HTR-8/SVneo (cell line): ENCODE measurements around the gene DSG3.
A peak's percentile ranks its signal among the peaks of the same experiment; 100 is the strongest.

Experiments used
- DNase-seq: peaks from one replicate; pipeline ENCODE4 v3.0.0; 2011; ENCODE audit warnings: low spot score, mixed read lengths; ENCODE audit not compliant: insufficient read length
- FAIRE-seq: peaks from 2 replicates; lab custom pipeline; 2011; peaks lifted over from hg19 to GRCh38; lab: Jason Lieb, UNC

Gene DSG3

DNA sequence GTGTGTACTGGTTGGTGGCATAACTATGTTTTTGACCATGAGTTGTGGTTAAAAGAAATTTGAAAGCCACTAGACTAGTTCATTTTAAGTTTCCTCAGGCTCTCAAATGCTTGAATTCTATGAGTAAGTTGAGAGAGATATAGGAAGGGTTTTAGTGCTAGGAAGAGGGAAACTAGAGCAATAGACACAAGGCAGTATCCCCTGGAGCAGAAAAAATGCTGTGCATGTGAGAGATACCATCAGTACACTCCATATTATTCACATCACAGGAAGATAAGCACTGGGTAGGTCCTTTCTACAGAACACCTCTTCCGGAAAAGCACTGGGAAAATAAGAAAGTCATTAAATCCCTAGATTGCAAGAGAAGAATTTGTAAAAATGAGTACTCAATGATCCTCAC is 19.3 kb upstream of the DSG3 start:
- no peak for DNase-seq
- no peak for FAIRE-seq

DNA sequence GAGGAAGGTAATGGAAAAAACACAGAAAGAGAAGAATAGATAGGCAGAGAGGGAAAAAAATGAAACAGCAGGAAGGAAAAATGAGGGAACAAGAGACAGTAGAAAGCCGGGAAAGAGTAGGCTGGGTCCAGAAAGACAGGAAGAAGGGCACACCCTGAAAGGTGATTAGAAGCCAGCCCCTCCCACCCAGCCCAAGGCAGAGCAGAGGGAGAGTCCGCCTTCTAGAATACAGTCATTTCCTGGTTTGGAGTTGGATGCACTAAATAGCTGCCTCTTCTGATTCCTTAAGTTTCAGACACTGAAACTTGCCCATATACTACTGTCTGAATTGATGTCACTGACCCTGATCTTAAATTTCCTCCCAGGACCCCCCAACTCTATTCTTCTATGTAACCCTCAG is 17.9 kb upstream of the DSG3 start:
- no peak for DNase-seq
- FAIRE-seq: no peak

DNA sequence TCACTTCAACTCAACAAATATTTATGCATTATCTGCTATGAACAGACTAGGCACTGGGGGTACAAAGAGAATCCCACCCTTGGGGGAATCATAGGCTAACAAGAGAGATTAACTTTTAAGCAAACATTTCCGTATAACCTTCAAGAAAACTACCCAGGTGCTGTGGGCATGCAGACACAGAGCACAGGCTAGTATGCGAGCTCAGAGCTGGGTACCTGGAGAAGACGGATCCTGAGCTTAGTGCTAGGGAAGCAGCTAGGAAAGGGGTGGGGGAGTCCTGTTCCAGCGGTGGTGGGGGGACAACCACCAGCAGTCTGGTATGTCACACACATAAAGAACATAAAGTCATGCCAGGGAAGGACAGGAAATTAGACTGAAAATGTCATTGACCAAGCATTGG is 17.5 kb upstream of the DSG3 start:
- FAIRE-seq (no peak), DNase-seq (no peak)

DNA sequence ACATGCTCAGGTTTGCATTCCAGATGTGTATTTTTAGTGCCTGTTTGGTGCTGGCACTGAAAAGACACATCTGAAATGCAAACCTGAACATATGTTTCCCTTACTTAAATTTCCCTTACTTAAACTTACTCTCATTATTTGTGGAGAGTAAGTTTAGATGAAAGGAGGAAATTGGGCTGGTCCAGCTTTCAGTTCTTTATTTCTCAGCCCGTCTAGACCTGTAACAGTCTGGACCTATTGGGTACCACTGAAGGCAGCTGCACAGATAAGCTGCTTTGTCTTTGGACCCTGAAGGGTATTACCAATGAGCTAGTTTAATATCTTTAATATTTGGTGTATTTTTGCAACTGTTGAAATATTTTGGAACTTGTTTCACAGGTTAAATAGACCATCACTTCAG is 17.0 kb upstream of the DSG3 start:
- FAIRE-seq (no peak), DNase-seq (no peak)

DNA sequence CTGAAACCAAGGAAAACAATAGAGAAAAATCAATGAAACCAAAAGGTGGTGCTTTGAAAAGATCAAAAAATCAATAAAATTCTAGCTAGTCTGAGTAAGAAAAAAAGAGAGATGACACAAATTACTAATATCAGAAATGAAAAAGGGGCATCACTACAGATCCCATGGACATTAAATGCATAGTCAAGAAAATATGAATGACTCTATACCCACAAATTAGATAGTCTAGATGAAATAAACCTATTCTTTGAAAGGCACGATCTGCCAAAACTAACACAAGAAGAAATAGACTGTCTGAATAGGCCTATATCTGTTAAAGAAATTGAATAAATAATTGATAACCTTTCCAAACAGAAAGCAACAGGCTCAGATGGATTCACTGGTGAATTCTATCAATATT is 15.2 kb upstream of the DSG3 start:
- FAIRE-seq (no peak), DNase-seq (no peak)

DNA sequence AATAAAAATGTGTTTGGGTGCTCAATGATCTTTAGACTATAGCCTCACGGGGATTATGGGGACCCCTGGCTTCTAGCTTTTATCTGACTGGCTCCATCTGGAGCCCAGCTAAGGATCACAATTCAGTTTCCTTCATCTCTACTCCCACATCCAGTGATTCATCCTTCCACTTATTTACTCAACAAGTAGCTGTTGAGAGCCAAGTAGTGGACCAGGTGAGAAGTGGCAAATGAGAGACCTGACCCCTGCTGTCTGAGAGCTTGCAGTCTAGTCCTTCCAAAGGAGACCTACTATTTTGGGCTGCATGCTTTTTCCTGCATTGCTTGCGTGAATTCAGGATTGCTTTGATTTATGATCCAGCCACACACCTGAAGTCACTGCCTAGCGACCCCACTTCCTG is 10.7 kb upstream of the DSG3 start:
- no peak for DNase-seq
- FAIRE-seq: no peak

DNA sequence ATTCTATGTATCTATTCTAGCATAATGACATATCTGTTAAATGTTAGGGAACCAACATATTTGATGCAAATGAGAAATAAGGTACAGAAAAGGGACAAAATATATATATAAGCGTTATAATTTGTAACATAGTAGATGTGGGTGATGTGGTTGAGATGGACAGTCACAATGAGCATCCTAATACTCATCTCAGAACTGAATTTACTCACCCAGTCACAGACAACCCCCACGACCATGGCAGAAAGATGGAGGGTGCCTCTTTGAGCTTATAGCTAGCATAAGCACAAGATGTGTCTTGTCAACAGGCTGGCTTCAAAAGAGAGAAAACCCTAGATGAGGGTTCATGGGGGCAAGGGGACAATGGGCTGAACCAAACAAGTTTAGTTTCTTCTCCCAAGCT is 9.1 kb upstream of the DSG3 start:
- no peak for DNase-seq
- no peak for FAIRE-seq

DNA sequence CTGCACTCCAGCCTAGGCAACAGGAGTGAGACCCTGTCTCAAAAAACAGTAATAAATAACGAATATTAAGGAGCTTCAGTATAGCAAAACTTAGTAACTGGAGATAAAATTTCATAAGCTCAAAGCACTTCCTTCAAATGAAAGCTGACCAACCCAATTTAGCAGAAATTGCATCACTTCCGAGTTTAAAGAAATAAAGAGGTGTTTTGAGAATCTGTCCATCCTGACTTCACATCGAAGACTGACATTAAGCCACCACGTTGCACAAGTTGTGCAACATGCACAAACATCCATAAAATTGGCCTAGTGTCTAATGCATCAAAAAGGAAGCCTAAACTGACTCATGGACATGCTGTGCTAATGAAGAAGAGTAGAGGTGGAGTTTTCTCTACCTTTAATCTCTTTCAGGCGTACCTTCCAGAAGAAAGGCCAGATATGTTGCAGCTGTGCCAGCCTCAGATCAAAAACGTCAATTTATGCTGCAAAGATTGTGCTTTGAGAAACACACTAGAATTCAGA is 7.7 kb upstream of the DSG3 start:
- FAIRE-seq: no peak
- DNase-seq: no peak

DNA sequence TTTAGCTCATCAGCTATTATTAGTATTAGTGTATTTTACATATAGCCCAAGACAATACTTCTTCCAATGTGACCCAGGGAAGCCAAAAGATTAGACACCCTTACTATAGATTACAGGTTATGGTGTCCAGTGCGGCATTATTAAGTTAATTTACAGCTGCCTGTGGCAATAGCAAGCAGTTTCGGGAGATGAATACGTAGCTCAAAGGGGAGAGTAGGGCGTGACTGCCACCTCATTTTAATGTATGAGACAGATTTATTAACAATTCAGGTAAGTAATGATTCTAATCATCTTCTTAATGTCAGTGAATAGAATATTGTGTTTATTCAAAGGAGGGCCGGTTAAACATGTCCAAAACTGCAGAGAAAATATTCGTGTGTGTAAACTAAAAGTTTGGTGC is 6.8 kb upstream of the DSG3 start:
- DNase-seq (no peak), FAIRE-seq (no peak)

DNA sequence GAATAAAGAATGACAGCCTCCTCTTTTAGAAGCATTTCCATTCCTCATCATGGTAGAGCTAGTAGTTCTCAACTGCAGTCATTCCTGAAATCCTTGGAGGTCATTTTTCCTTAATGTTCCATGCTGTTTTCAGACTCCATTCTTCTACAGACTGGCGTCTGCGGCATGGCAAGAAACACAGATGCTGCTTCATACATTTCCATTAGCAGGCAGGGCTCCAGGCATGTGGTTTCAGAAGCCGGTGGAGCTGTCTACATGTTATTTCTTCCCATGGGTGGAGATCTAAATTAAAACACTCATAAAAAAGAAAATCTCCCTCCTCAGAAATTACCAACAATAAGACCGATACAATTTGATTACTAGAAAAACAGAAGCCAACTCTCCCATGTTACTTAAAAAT is 6.0 kb upstream of the DSG3 start:
- no peak for FAIRE-seq
- no peak for DNase-seq

DNA sequence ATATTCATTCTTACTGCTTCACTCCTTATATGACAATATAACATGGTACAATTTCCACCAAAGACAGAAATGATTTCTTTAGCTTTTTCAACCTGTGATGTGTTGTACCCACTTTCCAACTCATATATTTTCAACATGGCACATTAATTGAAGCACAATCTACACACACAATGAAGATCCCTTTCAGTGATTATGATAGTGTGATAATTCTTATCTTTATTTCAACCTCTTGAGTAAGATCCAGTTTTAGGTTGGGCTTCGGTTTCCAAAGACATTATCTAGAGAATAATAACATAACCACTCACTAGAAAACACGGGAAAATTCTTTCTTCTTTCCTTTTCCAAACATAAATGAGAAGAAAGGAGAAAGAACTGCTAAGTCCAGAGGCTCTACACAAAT is 3.4 kb upstream of the DSG3 start:
- FAIRE-seq: no peak
- DNase-seq: no peak

DNA sequence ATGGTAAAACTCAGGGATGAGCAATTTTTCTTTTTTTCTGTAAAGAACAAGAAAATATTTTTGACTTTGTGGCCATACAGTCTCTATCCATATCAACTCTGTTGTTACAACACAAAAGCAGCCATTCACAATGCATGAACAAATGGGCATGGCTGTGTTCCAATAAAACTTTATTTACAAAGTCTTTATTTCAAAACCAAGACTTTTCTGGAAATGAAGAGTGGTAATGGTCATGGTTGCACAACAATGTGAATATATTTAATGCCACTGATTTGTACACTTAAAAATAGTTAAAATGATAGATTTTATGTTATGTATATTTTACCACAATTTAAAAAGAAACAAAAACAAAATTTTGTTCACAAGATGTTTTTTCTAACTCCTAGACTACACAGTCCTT is 1.6 kb upstream of the DSG3 start:
- DNase-seq (no peak), FAIRE-seq (no peak)

DNA sequence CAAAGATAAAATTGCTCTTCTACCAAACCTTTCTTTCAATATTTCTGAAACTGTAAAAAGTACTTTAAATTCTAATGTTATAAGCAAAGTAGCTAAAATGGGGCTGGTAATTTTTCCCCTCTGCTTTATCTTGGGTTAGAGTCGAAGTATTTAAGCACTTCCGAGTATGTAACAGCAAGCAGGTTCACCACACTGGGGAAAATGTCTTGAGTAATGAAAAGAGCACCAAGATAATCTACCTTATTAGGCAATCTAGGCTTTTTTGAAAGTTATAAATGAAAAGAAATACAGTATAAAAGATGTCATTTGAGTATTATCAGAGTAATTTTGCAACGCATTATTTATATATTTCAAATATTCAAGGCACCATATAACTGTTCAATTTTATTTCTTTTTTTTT is 687 bp upstream of the DSG3 start:
- FAIRE-seq (no peak), DNase-seq (no peak)

DNA sequence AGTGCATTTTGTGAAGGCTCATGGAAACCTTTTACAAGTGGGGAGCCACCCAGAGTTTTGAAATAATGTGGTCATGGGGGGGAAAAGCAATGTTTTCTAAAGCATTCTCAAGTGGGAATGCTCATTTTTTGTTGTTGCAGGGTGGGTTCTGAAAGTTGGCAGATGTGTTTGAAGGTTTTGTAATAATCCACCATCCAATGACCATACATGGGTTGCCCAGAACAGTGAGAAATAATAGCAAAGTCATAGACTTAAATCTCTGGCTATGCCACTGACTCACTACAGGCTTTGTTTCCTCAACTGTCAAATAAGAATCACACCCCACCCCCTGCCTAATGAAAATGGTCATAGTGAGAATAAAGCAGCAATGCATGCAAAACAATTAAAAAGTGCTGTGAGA is 2.9 kb downstream of the DSG3 start:
- no peak for DNase-seq

DNA sequence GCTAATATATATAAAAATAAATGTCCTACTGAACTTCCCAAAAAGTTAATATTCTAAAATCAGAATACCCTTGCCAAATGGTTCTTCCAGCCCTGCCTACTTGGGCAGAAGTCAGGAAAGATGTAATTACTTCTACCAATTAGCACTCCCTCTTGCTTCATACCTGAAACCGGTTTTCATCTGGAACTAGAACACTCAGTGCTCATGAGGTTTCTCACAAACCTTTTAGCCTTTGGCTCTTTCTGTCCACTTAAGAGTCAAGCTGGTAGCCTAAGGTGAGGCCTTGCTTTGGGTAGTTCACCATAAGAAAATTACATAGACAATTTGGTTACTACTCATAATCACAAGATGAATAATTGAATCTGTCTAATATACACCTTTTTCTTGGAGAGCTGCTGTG is 4.1 kb downstream of the DSG3 start:
- DNase-seq: no peak
- FAIRE-seq: no peak

More for the DNA sequence above, 2.9 kb downstream of the DSG3 start:
- no peak for FAIRE-seq

DNA sequence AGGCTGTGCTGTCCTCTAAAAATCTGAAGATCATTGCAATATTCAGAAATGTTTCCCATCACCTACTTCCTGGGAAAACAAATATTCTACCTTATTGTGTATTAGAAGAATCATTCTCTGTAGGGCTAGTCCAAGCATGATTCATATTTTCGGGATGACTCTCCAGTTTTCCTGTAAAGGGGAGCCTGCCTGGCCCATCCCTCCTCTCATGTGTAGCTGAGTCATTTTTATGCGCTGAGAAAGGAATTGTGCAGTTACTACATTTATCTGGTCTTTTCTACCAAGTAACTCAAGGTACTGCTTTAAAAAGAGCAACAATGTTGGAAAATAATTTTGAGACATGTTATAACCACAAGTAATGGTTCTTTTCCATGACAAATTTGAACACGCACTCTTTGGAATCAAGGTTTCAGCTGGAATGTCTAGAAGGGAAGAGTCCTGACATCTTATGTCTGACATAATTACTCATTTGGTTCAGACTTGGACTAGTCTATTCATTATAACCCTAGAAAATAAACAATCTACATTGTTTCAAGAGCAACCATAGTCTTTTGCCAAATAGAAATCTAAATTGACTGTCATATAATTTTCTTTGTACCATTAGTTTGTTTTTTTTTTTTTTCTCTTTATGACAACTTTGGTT is 6.6 kb downstream of the DSG3 start:
- DNase-seq (peak; percentile 47), FAIRE-seq (no peak)

DNA sequence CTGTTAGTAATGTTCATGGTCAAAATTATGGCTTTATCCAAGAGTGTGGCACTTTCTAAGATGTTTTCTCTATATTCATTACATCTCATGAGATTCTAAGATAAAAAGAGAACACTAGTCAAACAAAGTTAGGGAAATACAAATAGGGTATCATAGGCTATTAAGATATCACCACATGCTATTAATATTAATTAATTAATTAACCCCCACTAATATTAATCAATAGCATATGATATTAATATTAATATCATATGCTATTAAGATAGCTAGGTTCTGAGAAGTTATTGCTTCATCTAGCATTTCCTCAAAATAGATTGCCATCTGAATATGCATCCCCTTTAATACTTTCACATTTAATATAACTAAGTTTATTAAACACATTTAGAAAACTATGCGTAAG is 22.1 kb downstream of the DSG3 start:
- FAIRE-seq: no peak

DNA sequence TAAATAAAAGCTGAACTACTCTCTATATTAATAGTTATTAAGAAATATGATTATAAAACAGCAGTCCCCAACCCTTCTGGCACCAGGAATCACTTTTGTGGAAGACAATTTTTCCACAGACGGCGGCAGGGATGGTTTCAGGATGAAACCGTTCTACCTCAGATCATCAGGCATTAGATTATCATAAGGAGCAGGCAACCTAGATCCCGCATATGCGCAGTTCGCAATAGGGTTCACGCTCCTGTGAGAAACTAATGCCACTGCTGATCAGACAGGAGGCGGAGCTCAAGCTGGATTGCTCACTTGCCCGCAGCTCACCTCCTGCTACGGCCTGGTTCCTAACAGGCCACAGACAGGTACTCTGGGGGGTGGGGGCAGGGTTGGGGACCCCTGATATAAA is 31.1 kb downstream of the DSG3 start:
- FAIRE-seq: no peak

More for the DNA sequence above, 22.1 kb downstream of the DSG3 start:
- no peak for DNase-seq

DNA sequence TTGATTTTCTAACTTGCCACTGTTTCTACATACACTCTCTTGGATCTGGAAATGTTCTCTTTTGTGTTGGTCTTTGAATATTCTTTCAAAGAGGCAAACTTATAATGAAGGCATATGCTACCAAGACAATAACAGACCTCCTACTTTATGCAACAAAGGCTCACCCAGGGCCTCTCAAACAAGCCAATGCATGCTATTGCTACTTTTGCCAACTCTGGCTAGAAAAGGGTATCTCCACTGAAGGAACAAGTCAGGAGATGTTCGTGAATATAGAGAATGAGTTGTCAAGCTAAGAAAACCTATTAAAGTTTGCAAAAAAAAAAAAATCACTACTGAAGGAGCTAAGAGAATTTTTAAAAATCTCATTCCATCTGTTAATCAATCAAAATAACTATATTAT is 34.5 kb downstream of the DSG3 start:
- FAIRE-seq (no peak), DNase-seq (no peak)

More for the DNA sequence above, 31.1 kb downstream of the DSG3 start:
- DNase-seq: no peak

DNA sequence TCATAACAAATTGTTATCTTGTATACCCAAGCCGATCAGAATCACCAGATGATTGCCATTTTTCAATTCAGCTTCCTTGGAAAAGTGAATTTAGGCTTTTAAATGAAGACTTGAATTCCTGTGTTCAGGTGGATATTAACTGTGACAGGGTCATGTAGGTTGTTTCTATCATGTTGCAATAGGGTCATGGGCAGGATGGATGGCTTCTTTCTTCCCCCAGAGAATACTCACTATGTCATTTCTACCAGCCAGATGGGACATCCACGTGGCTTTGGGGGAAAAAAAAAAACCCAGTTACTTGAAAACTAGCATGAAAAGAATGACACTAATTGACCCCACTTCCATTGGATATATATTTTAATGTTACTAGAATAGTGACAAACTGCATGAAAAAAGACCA is 35.9 kb downstream of the DSG3 start:
- FAIRE-seq (no peak), DNase-seq (no peak)

DNA sequence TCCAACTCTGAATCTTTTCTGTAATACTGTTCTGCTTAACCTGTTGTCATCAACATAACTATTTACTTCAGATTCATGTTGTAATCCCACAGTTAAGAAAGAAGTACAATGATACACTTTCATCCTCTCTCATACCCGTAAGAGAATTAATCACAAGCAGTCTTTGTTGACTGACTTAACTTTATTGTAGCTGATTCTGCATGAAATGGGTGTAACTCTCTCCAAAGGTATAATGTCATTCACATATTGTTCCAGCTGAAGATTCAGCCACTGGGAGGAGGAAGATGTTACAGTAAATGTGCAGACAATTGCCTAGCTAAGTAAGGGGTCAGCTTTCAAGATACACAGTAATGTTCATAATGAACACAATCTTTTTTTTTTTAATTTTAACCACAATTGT is 36.9 kb downstream of the DSG3 start:
- DNase-seq (no peak), FAIRE-seq (no peak)

DNA sequence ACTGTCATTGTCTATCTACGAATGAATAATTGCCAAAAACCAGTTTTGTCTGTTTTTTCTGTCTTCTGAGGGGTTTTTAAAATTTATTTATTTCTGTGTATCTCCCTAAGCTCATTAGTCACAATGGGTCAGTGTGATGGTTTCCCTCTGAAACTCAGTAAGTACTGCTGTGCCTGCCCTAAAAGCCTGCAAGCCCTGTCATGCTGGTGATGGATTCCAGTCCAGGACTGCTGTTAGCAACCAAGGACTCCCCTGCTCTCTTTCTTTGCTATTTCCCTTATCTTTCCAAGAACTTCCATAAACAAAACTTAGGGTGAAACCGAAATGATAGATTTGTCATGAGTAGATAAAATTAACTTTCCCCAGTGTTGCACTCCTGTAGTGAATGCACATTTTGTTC is 38.6 kb downstream of the DSG3 start:
- DNase-seq (no peak), FAIRE-seq (no peak)
